ENCODE measurements around the gene ADGRG6. TPM values are rescaled to one million over a fixed set of nuclear protein-coding genes. Genes with fewer than 3 reads are reported as not detected.

The ADGRG6 gene
- total RNA-seq, 2 experiments from 2014 or later: 0.26 to 0.43 TPM

DNA sequence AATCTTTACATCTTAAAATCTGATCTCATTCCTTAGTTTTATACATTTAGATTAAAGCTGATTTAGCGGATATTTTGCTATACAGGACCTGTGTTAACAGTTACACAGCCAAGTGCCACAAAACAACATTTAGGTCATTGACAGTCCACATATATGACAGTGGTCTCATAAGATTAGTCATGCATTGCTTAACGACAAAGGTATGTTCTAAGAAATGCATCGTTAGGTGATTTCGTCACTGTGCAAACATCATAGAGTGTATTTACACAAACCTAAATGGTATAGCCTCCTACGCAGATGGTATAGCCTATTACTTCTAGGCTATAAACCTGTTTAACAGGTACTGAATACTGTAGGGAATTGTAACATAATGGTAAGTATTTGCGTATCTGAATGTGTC is 21.6 kb downstream of the ADGRG6 start:
- no peak for DNase-seq
- Mint-ChIP-seq H3K4me3 (no peak overlapping the region), H3K36me3 (ENCODE audit: low read depth) (no peaks in the 10 kb centered on the region), H3K4me1 (no peaks in the 10 kb centered on the region), H3K27ac (no peak overlapping the region), H3K9me3 (ENCODE audit: low read depth) (no peaks in the 10 kb centered on the region), H3K27me3 (no peaks in the 10 kb centered on the region)
- ChIA-PET POLR2A (no interaction called here), CTCF (interaction anchor here (0.6 to 0.7 kb wide), 2 partner anchors 10 to 324 kb away, joined by 3 read pairs; no protein-coding TSS in a partner anchor)
- ATAC-seq: no peak
- intact Hi-C loops (cut with DNase I, micrococcal nuclease): no loop called here

DNA sequence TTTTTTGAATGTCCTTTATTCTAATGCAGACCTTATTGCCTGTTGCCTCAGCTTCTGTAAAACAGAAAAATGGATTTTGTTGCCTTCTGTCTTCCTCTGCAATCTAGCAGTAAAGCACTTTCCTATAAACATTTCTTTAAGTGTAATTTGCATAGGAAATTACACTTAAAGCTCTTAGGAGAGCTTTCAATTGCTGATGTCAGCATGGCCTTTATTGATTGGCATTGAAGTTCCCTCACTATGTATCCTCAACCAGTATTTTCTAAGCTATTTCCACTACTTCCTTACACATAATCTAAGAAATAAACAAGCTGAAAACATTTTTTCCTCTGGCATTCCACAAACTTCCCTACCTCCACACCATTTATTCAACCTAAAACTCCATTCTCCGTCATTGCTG is 22.3 kb downstream of the ADGRG6 start:
- no peak for DNase-seq
- ChIA-PET CTCF (no interaction called here), POLR2A (no interaction called here)
- intact Hi-C loops (cut with DNase I, micrococcal nuclease): no loop called here
- Mint-ChIP-seq H3K27ac (no peak overlapping the region), H3K27me3 (no peaks in the 10 kb centered on the region), H3K36me3 (ENCODE audit: low read depth) (no peaks in the 10 kb centered on the region), H3K4me1 (no peaks in the 10 kb centered on the region), H3K4me3 (no peak overlapping the region), H3K9me3 (ENCODE audit: low read depth) (no peaks in the 10 kb centered on the region)
- no peak for ATAC-seq

DNA sequence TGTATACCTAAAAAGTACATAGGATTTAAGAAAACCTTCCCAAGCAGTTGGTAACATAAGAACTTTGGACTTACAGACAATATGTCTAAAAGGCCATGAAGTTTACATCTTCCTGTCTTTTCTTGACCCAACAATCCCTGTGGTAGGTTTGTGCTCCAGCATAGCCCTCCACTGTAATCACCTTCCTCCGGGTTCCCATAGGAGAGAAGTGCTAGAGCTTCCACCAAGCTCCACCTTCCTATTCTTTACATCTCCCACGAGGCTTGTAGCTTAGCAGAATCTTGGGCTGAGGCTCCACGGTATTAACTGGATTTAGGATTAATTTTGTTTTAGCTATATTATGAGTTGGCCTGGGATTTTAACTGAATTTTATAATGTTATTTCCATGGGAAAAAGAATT is 23.3 kb downstream of the ADGRG6 start:
- H3K4me1 Mint-ChIP-seq: peaks cover under 1% of the 10 kb centered on the region
- no peak overlapping the region for H3K27ac Mint-ChIP-seq
- intact Hi-C loops (cut with DNase I, micrococcal nuclease): no loop called here
- H3K4me3 Mint-ChIP-seq: no peak overlapping the region
- no peaks in the 10 kb centered on the region for H3K36me3 Mint-ChIP-seq (ENCODE audit: low read depth)
- no peaks in the 10 kb centered on the region for H3K27me3 Mint-ChIP-seq
- H3K9me3 Mint-ChIP-seq (ENCODE audit: low read depth): no peaks in the 10 kb centered on the region
- ChIA-PET CTCF (no interaction called here), POLR2A (no interaction called here)
- DNase-seq: no peak
- ATAC-seq: no peak

- ATAC-seq: no peak
- peaks cover 12% of the 10 kb centered on the region for H3K4me1 Mint-ChIP-seq
- no peak overlapping the region for H3K27ac Mint-ChIP-seq
- intact Hi-C loops (cut with DNase I, micrococcal nuclease): no loop called here
- DNase-seq: no peak
- ChIA-PET POLR2A (no interaction called here), CTCF (no interaction called here)
- H3K27me3 Mint-ChIP-seq: no peaks in the 10 kb centered on the region
- no peak overlapping the region for H3K4me3 Mint-ChIP-seq
- no peaks in the 10 kb centered on the region for H3K36me3 Mint-ChIP-seq (ENCODE audit: low read depth)
- no peaks in the 10 kb centered on the region for H3K9me3 Mint-ChIP-seq (ENCODE audit: low read depth)
Observed at GRCh38 chr6:142326540-142326939, 24.7 kb downstream of the ADGRG6 start.

- H3K27ac Mint-ChIP-seq: no peak overlapping the region
- H3K9me3 Mint-ChIP-seq (ENCODE audit: low read depth): no peaks in the 10 kb centered on the region
- no peak for DNase-seq
- H3K4me3 Mint-ChIP-seq: no peak overlapping the region
- ATAC-seq: no peak
- no peaks in the 10 kb centered on the region for H3K36me3 Mint-ChIP-seq (ENCODE audit: low read depth)
- intact Hi-C loops (cut with DNase I, micrococcal nuclease): no loop called here
- POLR2A ChIA-PET: no interaction called here
- no peaks in the 10 kb centered on the region for H3K27me3 Mint-ChIP-seq
- peaks cover 14% of the 10 kb centered on the region for H3K4me1 Mint-ChIP-seq
- CTCF ChIA-PET: no interaction called here
Observed at GRCh38 chr6:142328070-142328469, 26.3 kb downstream of the ADGRG6 start.

GRCh38 chr6:142329486-142330113 is 27.8 kb downstream of the ADGRG6 start:
- H3K27me3 Mint-ChIP-seq: no peaks in the 10 kb centered on the region
- DNase-seq: no peak
- H3K27ac Mint-ChIP-seq: no peak overlapping the region
- no peaks in the 10 kb centered on the region for H3K9me3 Mint-ChIP-seq (ENCODE audit: low read depth)
- ChIA-PET CTCF (interaction anchor here (1.5 to 1.8 kb wide), 2 partner anchors 26 kb away, joined by 4 read pairs; no protein-coding TSS in a partner anchor), POLR2A (no interaction called here)
- H3K4me3 Mint-ChIP-seq: no peak overlapping the region
- H3K36me3 Mint-ChIP-seq (ENCODE audit: low read depth): no peaks in the 10 kb centered on the region
- intact Hi-C loops (cut with DNase I, micrococcal nuclease): no loop called here
- no peak for ATAC-seq
- peaks cover 14% of the 10 kb centered on the region for H3K4me1 Mint-ChIP-seq

- H3K4me3 Mint-ChIP-seq: no peak overlapping the region
- intact Hi-C loops (cut with DNase I, micrococcal nuclease): no loop called here
- DNase-seq (peak; percentile 42), ATAC-seq (peak; percentile 100)
- no peaks in the 10 kb centered on the region for H3K9me3 Mint-ChIP-seq (ENCODE audit: low read depth)
- H3K36me3 Mint-ChIP-seq (ENCODE audit: low read depth): no peaks in the 10 kb centered on the region
- no peaks in the 10 kb centered on the region for H3K27me3 Mint-ChIP-seq
- CTCF ChIA-PET: no interaction called here
- POLR2A ChIA-PET: interaction anchor here (0.6 kb wide), 2 partner anchors 8 to 23 kb away, joined by 3 read pairs; no protein-coding TSS in a partner anchor
- peaks cover 14% of the 10 kb centered on the region for H3K4me1 Mint-ChIP-seq
- H3K27ac Mint-ChIP-seq: peak overlapping the region; percentile 17
Observed at GRCh38 chr6:142331075-142331551, 29.3 kb downstream of the ADGRG6 start.

DNA sequence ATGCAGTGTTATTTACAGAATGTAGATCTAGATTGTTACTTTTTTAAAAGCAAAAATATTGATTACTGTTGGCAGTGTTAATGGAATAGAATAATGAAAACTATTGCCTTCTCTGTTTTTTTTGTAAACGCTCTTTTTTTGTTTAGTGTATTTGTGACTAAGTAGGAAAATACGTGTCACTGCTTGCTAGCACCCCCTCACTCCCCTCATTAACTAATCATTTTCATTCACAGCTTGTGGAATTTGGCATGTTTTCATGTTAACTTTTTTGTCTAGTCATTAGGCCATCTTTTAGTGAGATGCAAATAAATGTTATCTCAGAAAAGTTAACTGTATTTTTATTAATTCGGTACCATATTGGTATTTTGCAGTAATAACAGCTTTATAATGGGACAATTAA is 29.8 kb downstream of the ADGRG6 start:
- no peak for ATAC-seq
- Mint-ChIP-seq H3K4me1 (peaks cover 14% of the 10 kb centered on the region), H3K27ac (no peak overlapping the region), H3K4me3 (no peak overlapping the region), H3K27me3 (no peaks in the 10 kb centered on the region), H3K9me3 (ENCODE audit: low read depth) (no peaks in the 10 kb centered on the region), H3K36me3 (ENCODE audit: low read depth) (no peaks in the 10 kb centered on the region)
- intact Hi-C loops (cut with DNase I, micrococcal nuclease): no loop called here
- POLR2A ChIA-PET: interaction anchor here (0.6 kb wide), 1 partner anchor 9 kb away, joined by 3 read pairs; no protein-coding TSS in a partner anchor
- CTCF ChIA-PET: no interaction called here
- no peak for DNase-seq

DNA sequence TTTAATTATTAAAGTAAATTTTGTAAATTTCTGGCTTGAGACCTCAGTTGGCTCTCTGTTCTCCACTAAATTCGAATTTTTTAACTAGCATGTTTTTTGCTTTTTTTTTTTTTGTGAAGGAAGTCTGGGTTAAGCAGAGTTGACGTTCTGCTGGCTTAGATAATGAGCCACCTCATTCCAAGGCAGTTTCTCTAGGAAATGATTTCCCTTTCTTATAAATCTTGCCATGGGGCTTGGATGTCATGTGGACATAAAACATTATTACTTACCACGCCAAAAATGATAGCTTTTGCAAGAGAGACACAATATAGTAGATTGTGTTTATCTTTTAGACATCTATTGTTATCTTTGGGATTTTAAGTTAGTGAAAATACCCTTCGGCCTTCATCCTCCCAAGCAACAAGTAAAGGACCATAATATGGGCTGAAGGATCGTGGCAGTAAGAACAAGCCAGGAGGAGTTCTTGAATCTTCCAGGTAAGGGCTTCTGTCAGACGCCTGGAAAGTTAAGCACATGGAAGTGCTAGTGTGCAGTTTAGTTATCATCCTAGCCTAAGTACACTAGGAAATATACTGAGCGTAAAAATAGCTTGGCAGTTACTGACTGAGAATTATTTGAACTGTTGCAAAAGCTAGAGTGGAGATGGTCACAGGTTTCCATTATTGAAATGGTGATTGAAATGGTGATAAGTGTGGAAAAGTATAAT is 30.7 kb downstream of the ADGRG6 start:
- intact Hi-C loops (cut with DNase I, micrococcal nuclease): no loop called here
- Mint-ChIP-seq H3K9me3 (ENCODE audit: low read depth) (no peaks in the 10 kb centered on the region), H3K27ac (no peak overlapping the region), H3K4me1 (peaks cover 14% of the 10 kb centered on the region), H3K27me3 (no peaks in the 10 kb centered on the region), H3K4me3 (no peak overlapping the region), H3K36me3 (ENCODE audit: low read depth) (no peaks in the 10 kb centered on the region)
- POLR2A ChIA-PET: no interaction called here
- DNase-seq: no peak
- CTCF ChIA-PET: no interaction called here
- no peak for ATAC-seq

GRCh38 chr6:142333431-142333830 is 31.6 kb downstream of the ADGRG6 start:
- Mint-ChIP-seq H3K4me1 (peaks cover 14% of the 10 kb centered on the region), H3K9me3 (ENCODE audit: low read depth) (no peaks in the 10 kb centered on the region), H3K4me3 (no peak overlapping the region), H3K27ac (no peak overlapping the region), H3K36me3 (ENCODE audit: low read depth) (no peaks in the 10 kb centered on the region), H3K27me3 (no peaks in the 10 kb centered on the region)
- intact Hi-C loops (cut with DNase I, micrococcal nuclease): no loop called here
- ChIA-PET CTCF (no interaction called here), POLR2A (no interaction called here)
- ATAC-seq (no peak), DNase-seq (no peak)

DNA sequence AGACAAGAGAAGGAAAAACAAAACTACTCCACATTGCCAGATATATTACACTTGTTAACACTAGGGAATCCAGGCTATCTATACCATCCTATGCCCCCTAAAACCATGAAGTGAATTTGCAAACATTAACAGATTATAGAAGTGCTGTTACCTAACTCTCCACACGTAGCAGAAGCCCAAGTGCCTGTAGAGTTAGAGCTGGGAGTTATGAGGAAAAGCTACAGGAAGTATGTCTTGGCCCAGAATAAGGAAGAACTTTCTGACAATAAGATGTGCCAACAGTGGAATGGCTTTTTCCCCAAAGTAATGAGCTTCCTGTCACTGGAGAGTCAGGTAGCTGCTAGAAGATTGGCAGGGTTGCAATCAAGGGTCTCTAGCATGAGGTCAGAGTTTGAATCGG is 32.5 kb downstream of the ADGRG6 start:
- intact Hi-C loops (cut with DNase I, micrococcal nuclease): no loop called here
- no peaks in the 10 kb centered on the region for H3K36me3 Mint-ChIP-seq (ENCODE audit: low read depth)
- peaks cover 14% of the 10 kb centered on the region for H3K4me1 Mint-ChIP-seq
- ChIA-PET POLR2A (no interaction called here), CTCF (interaction anchor here (0.6 kb wide), 1 partner anchor 27 kb away, joined by 3 read pairs; no protein-coding TSS in a partner anchor)
- DNase-seq (no peak), ATAC-seq (no peak)
- no peak overlapping the region for H3K27ac Mint-ChIP-seq
- no peaks in the 10 kb centered on the region for H3K27me3 Mint-ChIP-seq
- H3K4me3 Mint-ChIP-seq: no peak overlapping the region
- no peaks in the 10 kb centered on the region for H3K9me3 Mint-ChIP-seq (ENCODE audit: low read depth)

DNA sequence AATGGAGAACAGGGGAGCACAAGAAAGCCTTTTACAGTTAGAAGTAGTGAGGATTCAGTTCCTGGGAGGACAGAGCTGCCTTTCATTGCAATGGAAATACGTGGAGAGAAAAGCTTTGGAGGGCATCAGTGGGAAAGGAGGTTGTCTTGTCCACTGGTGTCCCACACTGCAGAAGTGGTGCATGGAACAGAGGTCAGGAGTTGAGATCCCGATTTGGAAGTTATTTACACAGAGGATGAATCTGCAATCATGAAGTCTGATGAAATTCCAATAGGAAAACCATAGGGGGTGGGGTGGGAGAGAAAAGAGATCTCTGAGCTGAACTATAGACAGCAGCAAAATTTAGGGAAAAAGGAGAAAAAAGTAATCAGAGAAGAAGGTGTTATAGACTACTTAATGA is 33.6 kb downstream of the ADGRG6 start:
- ATAC-seq (no peak), DNase-seq (no peak)
- POLR2A ChIA-PET: no interaction called here
- intact Hi-C loops (cut with DNase I, micrococcal nuclease): no loop called here
- Mint-ChIP-seq H3K4me1 (peaks cover 11% of the 10 kb centered on the region), H3K36me3 (ENCODE audit: low read depth) (no peaks in the 10 kb centered on the region), H3K9me3 (ENCODE audit: low read depth) (no peaks in the 10 kb centered on the region), H3K27ac (no peak overlapping the region), H3K4me3 (no peak overlapping the region), H3K27me3 (no peaks in the 10 kb centered on the region)
- CTCF ChIA-PET: interaction anchor here (1.4 kb wide), 1 partner anchor 21 kb away, joined by 3 read pairs; no protein-coding TSS in a partner anchor
